ENCODE results near the gene TCF23. TPM values are rescaled to one million over a fixed set of nuclear protein-coding genes. Genes with fewer than 3 reads are reported as not detected.
"Not testable (repeated sequence)": the region's sequence is repeated elsewhere in the genome, so short reads cannot be mapped to it uniquely, and the experiment has no call there.

TCF23 gene
- total and polyA plus RNA-seq, 7 experiments from 2014 or later: not detected

GRCh38 chr2:27119330-27119670, 29.5 kb upstream of the TCF23 start:
- H3K9me3 Mint-ChIP-seq; CTCF ChIA-PET; H3K36me3 ChIP-seq (ENCODE audit: control insufficient read depth in 2 of 3, insufficient read depth in 3 of 3, low read length in 3 of 3); H3K27me3 ChIP-seq (ENCODE audit: control insufficient read depth in 2 of 2, insufficient read depth in 2 of 2, low read length in 2 of 2); H3K27ac ChIP-seq (ENCODE audit: low read depth, low read length); H3K9me3 ChIP-seq (ENCODE audit: control insufficient read depth in 2 of 3, low read length in 3 of 3); intact Hi-C loops (cut with micrococcal nuclease); POLR2A ChIA-PET; DNase-seq; H3K36me3 Mint-ChIP-seq; ATAC-seq: not testable (repeated sequence)
- Mint-ChIP-seq H3K4me1 (peaks cover 10 to 30% (median 20%) of the 10 kb centered on the region in 7 donors), H3K27me3 (peaks cover 12 to 58% (median 23%) of the 10 kb centered on the region in 5 donors), H3K4me3 (peak overlapping the region; percentile 61 to 89 (median 80)), H3K27ac (peak overlapping the region in 2 of 9 donors; percentile 36 to 68)
- H3K4me3 ChIP-seq (ENCODE audit: low read length): peak overlapping the region; percentile 44
- H3K4me1 ChIP-seq (ENCODE audit: control insufficient read depth in 2 of 2, insufficient read depth in 2 of 2, low read length in 2 of 2): peaks cover 10 to 11% of the 10 kb centered on the region in 2 donors

- Mint-ChIP-seq H3K4me1 (peaks cover 10 to 30% (median 20%) of the 10 kb centered on the region in 7 donors), H3K9me3 (peaks cover 0 to 3% (median 0%) of the 10 kb centered on the region in 11 donors), H3K4me3 (peak overlapping the region in 6 of 10 donors; percentile 0 to 83 (median 22)), H3K27ac (peak overlapping the region in 1 of 9 donors; percentile 87), H3K36me3 (peaks cover 0 to 4% (median 0%) of the 10 kb centered on the region in 5 donors), H3K27me3 (peaks cover 12 to 56% (median 19%) of the 10 kb centered on the region in 5 donors)
- ATAC-seq: no peak
- H3K4me3 ChIP-seq (ENCODE audit: low read length): no peak overlapping the region
- CTCF ChIA-PET: no interaction called here
- no peak overlapping the region for H3K27ac ChIP-seq (ENCODE audit: low read depth, low read length)
- POLR2A ChIA-PET: no interaction called here
- no peak for DNase-seq
- intact Hi-C loops (cut with micrococcal nuclease): loop anchor here in 1 of 2 donors (2.0 kb wide), 1 partner anchor 71 kb away; the partner anchor contains the start of gene AGBL5
- H3K27me3 ChIP-seq (ENCODE audit: control insufficient read depth in 2 of 2, insufficient read depth in 2 of 2, low read length in 2 of 2): peaks cover 0 to 3% of the 10 kb centered on the region in 2 donors
- no peaks in the 10 kb centered on the region for H3K9me3 ChIP-seq (ENCODE audit: control insufficient read depth in 2 of 3, low read length in 3 of 3)
- no peaks in the 10 kb centered on the region for H3K36me3 ChIP-seq (ENCODE audit: control insufficient read depth in 2 of 3, insufficient read depth in 3 of 3, low read length in 3 of 3)
- H3K4me1 ChIP-seq (ENCODE audit: control insufficient read depth in 2 of 2, insufficient read depth in 2 of 2, low read length in 2 of 2): peaks cover 10 to 11% of the 10 kb centered on the region in 2 donors
Measured at GRCh38 chr2:27121906-27122305, 26.9 kb upstream of the TCF23 start.

GRCh38 chr2:27122791-27123190, 26.0 kb upstream of the TCF23 start:
- no peak overlapping the region for H3K27ac ChIP-seq (ENCODE audit: low read depth, low read length)
- DNase-seq (no peak), ATAC-seq (no peak)
- intact Hi-C loops (cut with micrococcal nuclease): loop anchor here (1.0 to 2.0 kb wide), 4 partner anchors 12 to 541 kb away; partner anchors contain the start of genes PREB (in 2 of the 2), AGBL5 (in 1 of the 2), KHK (in 1 of the 2) and SLC4A1AP (in 1 of the 2)
- H3K9me3 ChIP-seq (ENCODE audit: control insufficient read depth in 2 of 3, low read length in 3 of 3): no peaks in the 10 kb centered on the region
- Mint-ChIP-seq H3K9me3 (peaks cover 0 to 3% (median 0%) of the 10 kb centered on the region in 11 donors), H3K27ac (peak overlapping the region in 8 of 9 donors; percentile 48 to 89 (median 84)), H3K36me3 (peaks cover 0 to 4% (median 0%) of the 10 kb centered on the region in 5 donors), H3K27me3 (peaks cover 12 to 48% (median 18%) of the 10 kb centered on the region in 5 donors), H3K4me3 (peak overlapping the region; percentile 83 to 95 (median 92)), H3K4me1 (peaks cover 10 to 30% (median 20%) of the 10 kb centered on the region in 7 donors)
- H3K36me3 ChIP-seq (ENCODE audit: control insufficient read depth in 2 of 3, insufficient read depth in 3 of 3, low read length in 3 of 3): no peaks in the 10 kb centered on the region
- POLR2A ChIA-PET: interaction anchor here (0.6 to 3.9 kb wide), 7 partner anchors 11 to 51 kb away, joined by 3 to 49 read pairs (median 6); partner anchors contain the start of genes KHK, OST4, PREB and PRR30
- CTCF ChIA-PET: interaction anchor here (1.1 to 1.4 kb wide), 3 partner anchors 8 to 72 kb away, joined by 3 to 4 read pairs (median 3); partner anchors contain the start of gene AGBL5
- H3K4me1 ChIP-seq (ENCODE audit: control insufficient read depth in 2 of 2, insufficient read depth in 2 of 2, low read length in 2 of 2): peaks cover 10 to 11% of the 10 kb centered on the region in 2 donors
- H3K27me3 ChIP-seq (ENCODE audit: control insufficient read depth in 2 of 2, insufficient read depth in 2 of 2, low read length in 2 of 2): peaks cover 0 to 3% of the 10 kb centered on the region in 2 donors
- peak overlapping the region; percentile 59 for H3K4me3 ChIP-seq (ENCODE audit: low read length)

GRCh38 chr2:27123302-27124150, 25.3 kb upstream of the TCF23 start, which contains the start of gene ABHD1:
Gene ABHD1, plus strand, starts transcription at chr2:27123815. Its CDS starts 134 bp downstream, at chr2:27123949.
- peak; percentile 84 for ATAC-seq
- peaks cover 0 to 3% of the 10 kb centered on the region in 2 donors for H3K27me3 ChIP-seq (ENCODE audit: control insufficient read depth in 2 of 2, insufficient read depth in 2 of 2, low read length in 2 of 2)
- H3K27ac Mint-ChIP-seq: peak within 1 kb of the TSS; percentile 78 to 89 (median 86)
- peaks cover 0 to 4% (median 0%) of the 10 kb centered on the region in 5 donors for H3K36me3 Mint-ChIP-seq
- H3K9me3 Mint-ChIP-seq: peaks cover 0 to 3% (median 0%) of the 10 kb centered on the region in 11 donors
- no peaks in the 10 kb centered on the region for H3K9me3 ChIP-seq (ENCODE audit: control insufficient read depth in 2 of 3, low read length in 3 of 3)
- peaks cover 5 to 11% of the 10 kb centered on the region in 2 donors for H3K4me1 ChIP-seq (ENCODE audit: control insufficient read depth in 2 of 2, insufficient read depth in 2 of 2, low read length in 2 of 2)
- peak; percentile 37 to 79 (median 51) for DNase-seq
- H3K27ac ChIP-seq (ENCODE audit: low read depth, low read length): peak within 1 kb of the TSS; percentile 61
- H3K27me3 Mint-ChIP-seq: peaks cover 11 to 41% (median 14%) of the 10 kb centered on the region in 5 donors
- H3K4me3 ChIP-seq (ENCODE audit: low read length): peak within 1 kb of the TSS; percentile 59
- H3K4me1 Mint-ChIP-seq: peaks cover 10 to 30% (median 20%) of the 10 kb centered on the region in 7 donors
- H3K36me3 ChIP-seq (ENCODE audit: control insufficient read depth in 2 of 3, insufficient read depth in 3 of 3, low read length in 3 of 3): no peaks in the 10 kb centered on the region
- H3K4me3 Mint-ChIP-seq: peak within 1 kb of the TSS; percentile 83 to 95 (median 92)
- CTCF ChIA-PET: interaction anchor here (1.0 to 1.4 kb wide), 4 partner anchors 9 to 164 kb away, joined by 3 to 4 read pairs (median 3); partner anchors contain the start of gene AGBL5
- intact Hi-C loops (cut with micrococcal nuclease): loop anchor here (1.0 to 2.0 kb wide), 4 partner anchors 11 to 540 kb away; partner anchors contain the start of genes PREB (in 2 of the 2), AGBL5 (in 1 of the 2), KHK (in 1 of the 2) and SLC4A1AP (in 1 of the 2)
- POLR2A ChIA-PET: interaction anchor here (0.5 to 3.9 kb wide), 12 partner anchors 10 to 782 kb away, joined by 3 to 49 read pairs (median 3); partner anchors contain the start of genes ATRAID, KHK, OST4 and PREB

GRCh38 chr2:27125104-27125503, 23.7 kb upstream of the TCF23 start:
- DNase-seq (no peak), ATAC-seq (no peak)
- H3K9me3 ChIP-seq (ENCODE audit: control insufficient read depth in 2 of 3, low read length in 3 of 3): no peaks in the 10 kb centered on the region
- POLR2A ChIA-PET: interaction anchor here (0.6 to 3.9 kb wide), 6 partner anchors 9 to 1091 kb away, joined by 3 to 49 read pairs (median 5); partner anchors contain the start of genes OST4, PREB and RAB10
- H3K4me1 ChIP-seq (ENCODE audit: control insufficient read depth in 2 of 2, insufficient read depth in 2 of 2, low read length in 2 of 2): peaks cover 0 to 11% of the 10 kb centered on the region in 2 donors
- Mint-ChIP-seq H3K27me3 (peaks cover 2 to 28% (median 2%) of the 10 kb centered on the region in 5 donors), H3K36me3 (peaks cover 0 to 3% (median 0%) of the 10 kb centered on the region in 5 donors), H3K27ac (peak overlapping the region in 2 of 9 donors; percentile 38 to 62), H3K4me3 (peak overlapping the region in 3 of 10 donors; percentile 27 to 66 (median 61)), H3K9me3 (peaks cover 0 to 1% (median 0%) of the 10 kb centered on the region in 11 donors), H3K4me1 (peaks cover 9 to 21% (median 13%) of the 10 kb centered on the region in 7 donors)
- no peaks in the 10 kb centered on the region for H3K27me3 ChIP-seq (ENCODE audit: control insufficient read depth in 2 of 2, insufficient read depth in 2 of 2, low read length in 2 of 2)
- H3K27ac ChIP-seq (ENCODE audit: low read depth, low read length): no peak overlapping the region
- CTCF ChIA-PET: no interaction called here
- no peak overlapping the region for H3K4me3 ChIP-seq (ENCODE audit: low read length)
- peaks cover 0 to 7% (median 0%) of the 10 kb centered on the region in 3 experiments for H3K36me3 ChIP-seq (ENCODE audit: control insufficient read depth in 2 of 3, insufficient read depth in 3 of 3, low read length in 3 of 3)
- intact Hi-C loops (cut with micrococcal nuclease): no loop called here

GRCh38 chr2:27126252-27126710, 22.5 kb upstream of the TCF23 start:
- peaks cover 0 to 19% (median 0%) of the 10 kb centered on the region in 3 experiments for H3K36me3 ChIP-seq (ENCODE audit: control insufficient read depth in 2 of 3, insufficient read depth in 3 of 3, low read length in 3 of 3)
- H3K27ac ChIP-seq (ENCODE audit: low read depth, low read length): no peak overlapping the region
- CTCF ChIA-PET: interaction anchor here (0.6 kb wide), 1 partner anchor 28 kb away, joined by 4 read pairs; no protein-coding TSS in a partner anchor
- H3K4me3 Mint-ChIP-seq: no peak overlapping the region
- H3K27me3 Mint-ChIP-seq: peaks cover 0 to 20% (median 0%) of the 10 kb centered on the region in 5 donors
- no peak overlapping the region for H3K4me3 ChIP-seq (ENCODE audit: low read length)
- DNase-seq (no peak), ATAC-seq (no peak)
- H3K4me1 Mint-ChIP-seq: peaks cover 9 to 26% (median 15%) of the 10 kb centered on the region in 7 donors
- H3K27ac Mint-ChIP-seq: peak overlapping the region in 2 of 9 donors; percentile 9 to 15
- no peaks in the 10 kb centered on the region for H3K27me3 ChIP-seq (ENCODE audit: control insufficient read depth in 2 of 2, insufficient read depth in 2 of 2, low read length in 2 of 2)
- peaks cover 0 to 1% (median 0%) of the 10 kb centered on the region in 11 donors for H3K9me3 Mint-ChIP-seq
- H3K9me3 ChIP-seq (ENCODE audit: control insufficient read depth in 2 of 3, low read length in 3 of 3): no peaks in the 10 kb centered on the region
- intact Hi-C loops (cut with micrococcal nuclease): no loop called here
- POLR2A ChIA-PET: interaction anchor here (3.9 kb wide), 1 partner anchor 8 kb away, joined by 49 read pairs; the partner anchor contains the start of gene PREB
- peaks cover 0 to 4% (median 0%) of the 10 kb centered on the region in 5 donors for H3K36me3 Mint-ChIP-seq
- H3K4me1 ChIP-seq (ENCODE audit: control insufficient read depth in 2 of 2, insufficient read depth in 2 of 2, low read length in 2 of 2): peaks cover 0 to 11% of the 10 kb centered on the region in 2 donors

Data from naive thymus-derived CD4-positive, alpha-beta T cell (primary cell).